WI38 (cell line): ENCODE results near the gene TEX12.
A peak's percentile ranks its signal among the peaks of the same experiment; 100 is the strongest.

ENCODE experiments used
- H3K4me3 ChIP-seq: 2 replicates; pipeline ENCODE4 v1.5.1; 2011; ENCODE audit warnings: low read depth, mild to moderate bottlenecking, control low read depth, low read length
- TF ChIP-seq, protein P1 (sequence below): IDR thresholded peaks from 2 replicates; pipeline ENCODE4 v1.5.1; 2012; ENCODE audit warnings: low read depth, mild to moderate bottlenecking, control low read depth, low read length

Gene TEX12

DNA sequence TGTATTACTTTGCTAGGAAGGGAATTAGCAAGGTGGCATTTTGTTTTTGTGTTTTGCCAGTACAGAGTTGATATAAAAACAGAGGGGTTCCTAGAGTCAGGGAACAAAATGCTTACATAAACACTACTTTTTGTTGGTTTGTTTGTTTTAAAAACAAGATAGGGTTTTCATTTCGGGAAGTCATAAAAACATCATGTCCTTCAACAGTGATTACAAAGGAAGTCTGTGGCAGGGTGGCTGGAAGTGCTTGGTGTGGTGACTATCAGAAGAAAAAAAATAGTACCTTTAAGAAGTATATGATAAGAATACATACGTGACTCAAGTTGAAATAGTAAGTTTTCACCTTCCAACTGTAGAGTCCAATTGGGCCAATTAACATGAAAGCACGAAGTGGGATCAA, 2.1 kb upstream of the TEX12 start:
- TF ChIP-seq, protein P1, sequence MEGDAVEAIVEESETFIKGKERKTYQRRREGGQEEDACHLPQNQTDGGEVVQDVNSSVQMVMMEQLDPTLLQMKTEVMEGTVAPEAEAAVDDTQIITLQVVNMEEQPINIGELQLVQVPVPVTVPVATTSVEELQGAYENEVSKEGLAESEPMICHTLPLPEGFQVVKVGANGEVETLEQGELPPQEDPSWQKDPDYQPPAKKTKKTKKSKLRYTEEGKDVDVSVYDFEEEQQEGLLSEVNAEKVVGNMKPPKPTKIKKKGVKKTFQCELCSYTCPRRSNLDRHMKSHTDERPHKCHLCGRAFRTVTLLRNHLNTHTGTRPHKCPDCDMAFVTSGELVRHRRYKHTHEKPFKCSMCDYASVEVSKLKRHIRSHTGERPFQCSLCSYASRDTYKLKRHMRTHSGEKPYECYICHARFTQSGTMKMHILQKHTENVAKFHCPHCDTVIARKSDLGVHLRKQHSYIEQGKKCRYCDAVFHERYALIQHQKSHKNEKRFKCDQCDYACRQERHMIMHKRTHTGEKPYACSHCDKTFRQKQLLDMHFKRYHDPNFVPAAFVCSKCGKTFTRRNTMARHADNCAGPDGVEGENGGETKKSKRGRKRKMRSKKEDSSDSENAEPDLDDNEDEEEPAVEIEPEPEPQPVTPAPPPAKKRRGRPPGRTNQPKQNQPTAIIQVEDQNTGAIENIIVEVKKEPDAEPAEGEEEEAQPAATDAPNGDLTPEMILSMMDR = no peak
- H3K4me3 ChIP-seq = no peak overlapping the region

- no peak overlapping the region for H3K4me3 ChIP-seq
- TF ChIP-seq, protein P1 = no peak
These were observed 610 bp upstream of the TEX12 start for GRCh38 chr11:112166562-112166961.

DNA sequence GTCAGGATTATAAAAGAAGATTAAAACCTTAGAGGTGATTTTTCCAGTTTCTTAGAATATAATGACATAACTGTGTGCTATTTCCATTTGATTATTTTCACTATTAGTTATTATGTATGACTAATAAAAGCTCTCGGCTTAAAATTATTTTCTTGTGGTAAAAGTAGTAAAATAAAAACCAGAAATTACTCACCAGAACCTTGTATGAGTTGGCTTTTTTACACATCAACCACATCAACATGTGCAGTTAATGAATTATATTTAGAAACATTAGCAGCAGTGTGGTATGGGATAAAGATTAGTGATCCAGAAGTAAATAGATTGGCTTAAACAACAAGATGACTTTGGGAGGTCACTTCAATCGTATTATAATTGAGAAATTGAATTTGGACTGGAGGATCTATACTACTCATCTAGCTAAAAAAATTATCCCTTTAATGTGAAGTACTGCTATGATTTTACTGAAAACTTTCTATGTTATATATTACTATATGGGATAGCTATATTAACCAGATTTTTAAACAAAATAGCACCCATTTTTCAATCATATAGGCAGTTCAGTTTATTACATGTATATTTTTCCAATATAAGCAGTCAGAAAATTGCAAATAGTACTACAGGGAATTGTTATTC, 5.3 kb downstream of the TEX12 start:
- no peak overlapping the region for H3K4me3 ChIP-seq
- TF ChIP-seq, protein P1 = no peak

DNA sequence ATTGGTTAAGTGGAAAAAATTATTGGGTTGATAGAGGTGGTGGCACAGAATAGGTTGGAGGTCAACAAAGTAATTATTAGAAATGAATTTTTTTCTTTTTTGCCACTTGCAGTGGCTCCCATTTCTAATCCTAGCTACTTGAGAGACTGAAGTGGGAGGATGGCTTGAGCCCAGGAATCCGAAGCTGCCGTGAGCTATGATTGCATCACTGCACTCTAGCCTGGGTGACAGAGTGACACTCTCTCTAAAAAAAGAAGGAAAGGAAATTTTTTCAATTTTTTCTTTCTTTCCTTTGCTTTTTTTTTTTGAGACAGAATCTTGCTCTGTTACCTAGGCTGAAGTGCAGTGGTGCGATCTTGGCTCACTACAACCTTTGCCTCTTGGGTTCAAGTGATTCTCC, 6.0 kb downstream of the TEX12 start:
- H3K4me3 ChIP-seq = no peak overlapping the region
- TF ChIP-seq, protein P1 = no peak

GRCh38 chr11:112174789-112175598, 7.8 kb downstream of the TEX12 start, which contains the start of gene BCO2:
Gene BCO2, plus strand, starts transcription at chr11:112175512. Its CDS starts 90 bp downstream, at chr11:112175602.
- peak within 1 kb of the TSS; percentile 47 for H3K4me3 ChIP-seq
- TF ChIP-seq, protein P1 = peak; percentile 71

DNA sequence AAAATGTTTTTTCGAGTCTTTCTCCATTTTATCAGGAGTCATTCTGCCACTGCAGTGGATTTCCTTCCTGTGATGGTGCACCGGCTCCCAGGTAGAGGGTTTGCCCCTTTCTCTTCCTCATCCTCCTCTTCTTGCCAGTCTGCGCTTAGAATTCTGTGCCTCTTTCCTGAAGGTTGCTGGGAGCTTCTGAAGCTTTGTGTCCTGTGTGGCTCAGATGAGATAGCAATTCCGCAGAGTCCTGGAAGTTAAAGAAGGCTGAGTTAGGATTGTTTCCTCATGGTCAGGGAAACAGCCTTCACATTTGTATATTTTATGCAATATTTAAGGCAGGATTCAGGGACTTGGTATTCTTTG, 8.4 kb downstream of the TEX12 start:
- peak overlapping the region; percentile 47 for H3K4me3 ChIP-seq
- TF ChIP-seq, protein P1 = no peak

- no peak overlapping the region for H3K4me3 ChIP-seq
- TF ChIP-seq, protein P1 = no peak
These were observed 8.9 kb downstream of the TEX12 start for GRCh38 chr11:112176077-112176476.
